Gastrocnemius medialis (tissue), 4 donors: ENCODE data around the gene DYNLT4.

ENCODE experiments used
- CTCF ChIP-seq, 5 experiments: fragments of 450-650 bp in 3 of 5; fragments of 200-600 bp in 2 of 5; sonication (generic) in 2 of 5; IDR thresholded peaks in 4 of 5; conservative IDR thresholded peaks in 1 of 5; 1 replicate in 4 of 5; 2 replicates in 1 of 5; pipeline ENCODE4 v1.5.1; 2016 to 2019; ENCODE audit warnings: antibody characterized with exemption in 5 of 5, mild to moderate bottlenecking in 3 of 5, moderate library complexity in 3 of 5
- POLR2A ChIP-seq, 2 donors: fragments of 450-650 bp; IDR thresholded peaks; one replicate each; pipeline ENCODE4 v1.6.1; 2017; ENCODE audit warnings: antibody characterized with exemption in 2 of 2, mild to moderate bottlenecking in 2 of 2, moderate library complexity in 2 of 2

- TF ChIP-seq POLR2A (IDR thresholded peaks at IDR 0.05): no peak
- no peak for TF ChIP-seq CTCF (IDR thresholded peaks at IDR 0.05 in 4 of 5, conservative IDR thresholded peaks at IDR 0.05 in 1 of 5)
These were observed 4.7 kb downstream of the DYNLT4 start for GRCh38 chr1:44802306-44803061.
